Islet of Langerhans (tissue), 1 donor: ENCODE data around the gene PRKAG2.
A peak's percentile ranks its signal among the peaks of the same experiment; 100 is the strongest.
"Not testable (repeated sequence)": the region's sequence is repeated elsewhere in the genome, so short reads cannot be mapped to it uniquely, and the experiment has no call there.

Source experiments
- FAIRE-seq: peaks from one replicate; lab custom pipeline; 2011; peaks lifted over from hg19 to GRCh38; lab: Jason Lieb, UNC

Gene PRKAG2

DNA sequence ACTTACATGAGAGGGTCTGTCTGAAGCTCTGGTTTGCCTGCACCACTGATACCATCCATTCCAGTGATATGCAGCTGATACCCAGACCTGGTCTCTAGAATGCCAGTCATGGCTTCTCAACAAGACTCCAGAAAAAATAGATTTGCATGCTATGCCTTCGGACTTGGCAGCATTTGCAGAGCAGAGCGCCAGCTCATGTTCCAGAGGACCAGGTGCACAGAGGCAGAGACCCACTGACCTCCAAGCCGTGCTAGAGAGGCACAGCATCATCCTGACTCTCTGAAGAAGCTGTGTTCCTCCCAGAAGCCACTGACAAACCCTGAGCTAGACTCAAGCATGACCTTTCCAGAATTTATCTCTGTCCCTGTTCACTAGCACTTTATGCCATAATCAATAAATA is 6.9 kb upstream of the PRKAG2 start:
- no peak for FAIRE-seq

DNA sequence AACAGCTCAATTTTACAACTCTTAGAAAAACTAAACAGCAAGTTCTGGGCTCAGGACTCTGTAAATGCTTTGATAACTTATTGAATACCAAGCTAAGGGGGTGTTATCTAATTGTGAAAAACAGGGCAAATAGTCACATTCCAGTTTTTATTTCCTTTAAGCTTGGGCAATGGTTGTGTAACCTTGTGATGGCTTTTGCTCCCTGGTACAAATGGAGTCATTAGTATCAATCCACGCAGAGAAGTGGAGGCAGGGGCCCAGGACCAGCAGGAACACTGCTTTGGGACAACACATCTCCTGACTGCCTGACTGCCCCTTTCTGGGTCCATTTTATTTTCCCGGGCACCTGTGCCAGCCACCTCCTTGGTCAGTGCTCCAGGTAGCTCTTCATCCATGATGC is 5.8 kb upstream of the PRKAG2 start:
- no peak for FAIRE-seq

DNA sequence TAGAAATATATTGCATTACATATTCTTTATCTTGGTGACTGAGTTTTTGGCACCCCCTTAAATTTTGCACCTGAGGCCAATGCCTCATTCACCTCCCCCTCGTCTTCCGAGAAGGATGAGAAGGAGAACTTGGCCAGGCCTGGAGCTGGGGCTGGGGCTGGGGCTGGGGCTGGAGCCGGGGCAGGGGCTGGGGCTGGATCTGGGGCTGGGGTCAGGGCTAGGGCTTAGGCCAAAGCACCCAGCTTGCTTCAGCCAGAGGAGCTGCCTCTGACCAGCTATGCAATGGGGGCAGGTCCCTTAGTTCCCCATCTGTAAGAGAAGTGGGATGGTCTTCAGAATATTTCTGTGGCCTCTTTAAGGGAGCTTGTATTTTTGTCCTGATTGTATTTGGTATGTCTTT is 3.8 kb upstream of the PRKAG2 start:
- FAIRE-seq = no peak

DNA sequence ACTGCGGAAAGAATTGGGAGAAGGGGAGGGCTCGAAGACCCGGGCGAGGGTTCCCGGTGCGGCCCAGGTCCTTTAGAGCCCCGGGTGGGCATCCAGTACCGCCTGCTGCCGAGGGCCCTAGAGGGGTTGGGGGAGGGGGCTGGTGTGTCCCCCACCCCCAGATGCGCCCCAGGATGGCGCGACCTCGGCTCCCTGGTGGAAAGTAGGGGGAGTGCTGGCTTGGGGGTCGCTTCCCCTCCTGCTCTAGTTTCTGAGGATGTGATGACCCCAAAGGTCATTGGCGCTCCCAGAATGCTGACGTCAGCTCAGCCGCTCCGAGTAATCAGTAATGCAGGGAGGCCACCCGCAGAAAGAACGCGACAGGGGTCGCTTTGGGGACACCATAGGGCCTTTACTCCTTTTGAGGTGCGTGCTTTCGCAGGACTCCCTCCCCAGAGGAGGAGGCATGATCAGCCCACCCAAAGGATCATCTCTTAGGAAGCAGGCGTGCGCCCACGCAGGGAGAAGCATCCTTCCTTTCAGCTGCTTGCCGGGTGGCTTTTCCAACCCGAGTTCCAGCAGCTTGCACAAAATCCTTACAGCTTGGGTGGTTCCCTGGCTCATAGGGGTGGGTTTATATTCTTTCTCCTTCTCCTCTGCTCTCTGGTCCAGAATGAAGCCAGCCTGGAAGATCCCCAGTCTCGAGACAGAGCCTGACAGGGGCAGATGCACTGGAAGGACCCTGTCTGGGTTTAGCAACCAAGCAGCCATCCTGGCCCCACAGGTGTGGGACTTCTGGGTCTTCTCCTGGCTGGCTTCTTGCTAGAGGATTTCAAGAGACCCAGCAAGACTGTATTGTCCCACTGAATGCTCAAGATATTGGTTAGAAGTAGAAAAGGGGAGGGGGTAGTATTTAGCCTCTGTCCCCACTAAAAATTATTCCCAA is 1.3 kb upstream of the PRKAG2 start:
- no peak for FAIRE-seq

DNA sequence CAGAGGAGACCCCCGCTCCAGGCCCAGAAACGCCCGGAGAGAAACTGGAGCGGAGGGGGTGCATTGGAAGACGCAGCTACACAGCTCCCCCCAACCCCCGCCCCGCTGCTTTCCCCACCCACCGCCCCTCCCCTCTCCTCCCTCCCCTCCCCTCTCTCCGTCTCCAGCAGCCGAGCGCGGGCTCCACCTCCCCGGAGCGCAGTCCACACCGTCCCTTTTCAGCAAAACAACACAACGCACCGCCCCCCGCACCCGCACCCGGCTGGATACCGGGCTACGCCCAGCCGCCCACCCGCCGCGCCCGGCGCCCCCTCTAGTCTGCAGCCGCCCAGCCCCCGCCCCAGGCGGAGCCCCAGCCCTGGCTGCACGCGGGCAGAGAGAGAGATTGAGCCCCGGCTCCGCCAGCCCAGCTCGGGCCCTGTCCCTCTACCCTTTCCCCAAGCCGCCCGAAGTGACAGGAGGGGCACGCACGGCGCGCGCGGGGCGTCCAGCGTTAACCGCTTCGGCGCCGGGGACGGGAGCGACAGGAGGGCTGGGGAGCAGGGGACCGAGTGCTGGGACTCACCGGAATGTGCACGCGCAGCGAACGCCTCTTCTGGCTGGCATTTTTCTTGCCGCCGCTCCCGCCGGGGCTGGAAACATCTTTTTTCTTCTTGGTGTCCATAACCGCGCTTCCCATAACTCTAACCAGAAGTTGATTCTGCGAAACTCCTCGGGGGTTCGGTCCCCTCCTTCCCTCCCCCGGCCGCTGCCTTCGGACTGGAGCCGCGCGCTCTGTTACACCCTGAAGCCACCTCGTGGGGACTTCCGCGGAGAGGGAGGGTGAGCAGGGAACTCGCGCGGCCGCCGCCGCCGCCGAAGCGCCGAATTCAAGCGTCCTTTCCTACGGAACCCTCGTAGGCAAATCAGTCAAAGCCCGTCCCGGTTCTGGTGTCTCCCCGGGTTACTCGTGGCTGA is 695 bp downstream of the PRKAG2 start:
- FAIRE-seq = no peak

DNA sequence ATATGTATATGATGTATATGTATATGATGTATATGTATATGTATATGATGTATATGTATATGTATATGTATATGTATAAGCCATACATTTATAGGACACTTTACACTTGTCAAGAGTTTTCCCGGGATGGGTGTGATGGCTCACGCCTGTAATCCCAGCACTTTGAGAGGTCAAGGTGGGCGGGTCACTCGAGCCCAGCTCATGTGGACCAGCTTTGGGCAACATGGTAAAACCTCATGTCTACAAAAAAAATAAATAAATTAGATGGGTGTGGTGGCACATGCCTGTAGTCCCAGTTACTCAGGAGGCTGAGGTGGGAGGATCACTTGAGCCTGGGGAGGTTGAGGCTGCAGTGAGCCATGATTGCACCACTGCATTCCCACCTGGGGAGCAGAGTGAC is 2.4 kb downstream of the PRKAG2 start:
- FAIRE-seq = not testable (repeated sequence)

DNA sequence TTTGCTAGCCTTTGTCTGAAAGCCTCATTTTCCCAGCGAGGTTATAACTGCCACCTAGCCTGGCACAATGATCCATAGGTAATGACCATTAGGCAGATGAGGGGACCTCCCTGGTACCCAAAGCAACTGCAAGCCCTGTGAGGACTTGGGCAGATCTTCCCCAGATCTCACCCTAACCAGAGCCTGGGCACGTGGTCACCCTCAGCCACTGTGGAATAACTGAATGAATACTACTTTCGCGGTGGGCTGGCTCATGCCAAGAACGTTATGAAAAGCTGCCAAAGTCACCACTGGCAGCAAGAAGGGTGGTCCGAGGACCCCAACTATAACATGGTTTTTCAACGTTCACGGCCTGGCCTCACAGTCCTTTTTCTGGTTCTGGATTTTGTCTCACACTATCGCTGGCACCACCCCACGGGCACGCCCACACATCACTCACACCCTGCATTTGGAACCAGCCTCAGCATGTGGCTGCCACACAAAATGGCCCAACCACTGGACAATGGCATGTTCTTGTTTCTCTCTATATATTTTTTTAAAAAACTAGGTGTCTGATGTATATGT is 3.4 kb downstream of the PRKAG2 start:
- FAIRE-seq = no peak

DNA sequence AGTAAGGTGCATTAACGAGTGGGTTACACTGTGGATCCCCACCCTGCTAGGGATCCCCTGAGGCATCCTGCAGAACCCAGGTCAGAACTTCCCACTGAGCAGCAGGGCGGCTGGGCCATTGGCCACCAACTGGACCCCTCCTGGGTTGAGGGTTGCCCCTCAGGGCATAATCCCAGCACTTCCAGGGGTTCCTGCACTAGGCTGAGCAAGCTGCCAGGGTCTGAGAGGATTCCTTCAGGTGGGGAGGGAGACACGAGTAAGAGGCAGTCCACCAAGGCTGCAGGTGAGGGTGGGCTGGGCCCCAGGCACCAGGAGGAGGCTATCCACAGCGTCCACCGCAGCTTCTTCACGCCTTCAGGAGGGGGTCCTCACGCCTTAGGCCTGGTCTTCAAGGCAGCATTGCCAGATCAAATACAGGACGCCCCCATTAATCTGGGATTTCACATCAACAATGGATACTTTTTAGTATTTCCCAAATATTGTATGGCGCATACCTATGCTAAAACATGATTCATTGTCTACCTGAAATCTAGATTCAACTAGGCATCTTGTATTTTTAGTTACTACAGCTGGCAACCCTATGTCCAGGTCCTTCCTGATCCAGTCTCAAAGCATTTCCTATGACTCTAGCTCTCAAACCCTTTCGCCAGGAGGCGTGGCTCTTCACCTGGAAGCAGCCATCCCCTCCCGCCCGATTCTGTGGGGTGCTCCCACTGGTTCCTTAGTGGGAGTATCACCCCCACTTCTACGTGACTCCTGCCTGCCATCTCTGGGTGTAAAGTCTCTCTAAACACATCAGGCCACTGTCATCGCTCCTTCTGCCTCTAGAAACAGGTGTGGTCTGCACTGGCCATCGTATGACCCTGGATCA is 4.1 kb downstream of the PRKAG2 start:
- no peak for FAIRE-seq

DNA sequence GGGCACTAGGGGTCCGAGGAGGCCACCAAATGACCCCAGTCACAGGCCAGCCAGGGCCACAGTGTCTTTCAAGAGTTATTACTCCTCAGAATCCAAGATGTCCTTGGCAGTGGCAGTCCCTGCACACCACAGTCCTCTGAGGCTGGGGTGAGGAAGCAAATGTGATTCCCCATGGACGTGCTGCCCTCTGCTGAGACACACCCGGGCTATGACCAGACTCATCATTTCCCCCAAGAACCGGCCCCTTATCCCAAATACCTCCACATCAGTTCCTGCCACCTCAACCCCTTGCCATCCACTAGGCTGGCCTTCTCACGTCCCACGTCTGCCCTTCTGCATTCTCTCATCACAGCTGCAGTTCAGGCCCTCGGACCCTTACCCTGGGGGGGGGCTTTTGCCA is 5.0 kb downstream of the PRKAG2 start:
- FAIRE-seq = no peak

DNA sequence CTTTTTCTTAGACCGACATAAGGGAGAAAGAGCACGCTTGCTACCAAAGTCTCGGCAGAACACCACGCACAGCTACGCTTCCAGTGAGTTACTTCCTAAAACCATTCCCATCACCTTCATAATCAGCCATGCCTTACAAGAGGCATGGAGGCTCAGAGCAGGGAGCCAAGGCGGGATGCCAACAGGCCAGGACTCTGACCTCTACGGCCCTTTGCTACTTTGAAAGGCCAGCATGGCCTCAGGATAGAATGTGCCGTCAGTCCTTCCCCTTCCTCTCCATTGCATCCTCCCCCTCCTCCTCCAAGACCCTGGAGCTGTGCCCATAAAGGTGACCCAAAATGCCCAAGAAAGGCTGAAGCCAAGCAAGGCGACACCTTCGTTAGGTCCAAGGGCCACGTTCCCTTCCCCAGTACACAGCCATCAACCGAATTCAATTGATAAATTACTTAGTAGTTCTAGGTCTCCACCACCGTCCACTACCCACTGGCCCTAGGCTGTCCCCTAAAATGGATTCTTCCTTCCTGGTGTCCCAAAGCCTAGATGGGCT is 5.7 kb downstream of the PRKAG2 start:
- no peak for FAIRE-seq

DNA sequence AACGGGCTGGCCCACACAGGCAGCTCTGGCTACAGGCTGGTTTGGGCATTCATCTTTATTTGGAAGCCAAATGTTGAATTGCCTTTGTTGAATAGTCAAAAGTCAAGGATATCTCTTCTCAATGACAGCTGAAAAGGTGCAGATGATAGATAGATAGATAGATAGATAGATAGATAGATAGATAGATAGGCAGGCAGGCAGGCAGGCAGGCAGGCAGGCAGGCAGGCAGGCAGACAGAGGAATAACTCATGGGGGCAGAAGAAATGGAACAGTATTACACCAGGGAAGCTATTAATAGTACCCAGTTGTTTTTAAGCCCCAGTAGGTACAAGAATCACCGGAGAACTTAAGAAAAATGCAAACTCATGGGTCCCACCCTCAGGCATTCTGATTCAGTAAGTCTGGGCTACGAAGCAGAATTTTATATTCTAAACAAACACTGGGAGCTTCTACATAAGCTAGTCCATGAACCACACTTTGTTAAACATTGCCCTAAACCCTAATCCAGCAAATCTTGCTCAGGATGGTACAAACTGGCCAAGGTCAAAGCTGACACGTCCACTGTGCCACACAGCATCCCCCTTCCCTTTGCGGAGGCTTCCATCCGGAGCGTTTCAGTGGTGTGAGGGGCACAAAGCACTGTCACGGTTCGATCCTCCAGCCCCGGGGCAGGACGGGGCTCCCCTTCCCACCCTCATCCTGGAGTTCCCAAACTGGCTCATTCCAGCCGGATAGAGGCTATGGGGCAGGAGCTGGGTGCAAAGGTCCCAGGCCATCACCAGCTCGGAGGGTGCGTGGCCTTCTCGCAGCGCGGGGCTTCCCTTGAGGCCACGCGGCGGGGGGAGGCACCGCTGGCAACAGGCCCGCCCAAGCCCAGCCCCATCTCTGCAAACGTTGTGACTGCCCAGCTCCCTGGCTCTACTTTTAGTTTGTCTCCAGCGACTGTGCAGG is 6.7 kb downstream of the PRKAG2 start:
- no peak for FAIRE-seq

DNA sequence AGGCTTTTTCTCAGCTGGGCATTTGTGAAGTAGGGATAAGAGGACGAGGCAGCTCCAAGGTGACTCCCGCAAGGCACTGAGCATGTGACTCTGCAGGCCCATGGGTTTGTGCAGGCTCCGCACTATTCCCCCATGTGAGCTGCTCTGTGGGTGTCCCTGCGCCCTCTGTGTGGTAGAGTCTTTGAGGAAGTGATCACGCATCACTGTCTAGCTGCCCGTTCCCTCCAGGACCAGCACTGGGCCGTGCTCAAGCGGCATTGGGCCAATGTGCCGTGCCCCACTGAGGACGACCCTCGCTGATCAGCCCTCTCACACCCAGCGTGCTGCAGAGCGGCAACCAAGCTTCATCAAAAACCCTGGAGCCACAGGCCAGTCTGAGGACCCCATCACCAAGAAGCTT is 7.5 kb downstream of the PRKAG2 start:
- FAIRE-seq = no peak

DNA sequence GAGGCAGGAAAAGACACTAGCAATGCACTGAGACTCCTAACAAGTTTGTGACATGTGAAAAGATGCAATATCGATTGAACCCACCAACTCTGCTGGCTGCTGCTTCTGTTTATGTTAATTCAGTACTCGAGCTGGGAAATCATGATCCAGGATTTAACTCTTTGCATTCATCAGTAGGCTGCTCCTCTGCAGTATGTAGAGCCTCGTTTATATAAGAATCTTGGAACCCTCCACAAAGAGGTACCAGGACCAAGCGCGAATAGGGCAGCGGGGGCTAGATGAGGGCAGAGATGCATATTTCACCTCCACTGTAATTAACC is 7.8 kb downstream of the PRKAG2 start:
- no peak for FAIRE-seq

DNA sequence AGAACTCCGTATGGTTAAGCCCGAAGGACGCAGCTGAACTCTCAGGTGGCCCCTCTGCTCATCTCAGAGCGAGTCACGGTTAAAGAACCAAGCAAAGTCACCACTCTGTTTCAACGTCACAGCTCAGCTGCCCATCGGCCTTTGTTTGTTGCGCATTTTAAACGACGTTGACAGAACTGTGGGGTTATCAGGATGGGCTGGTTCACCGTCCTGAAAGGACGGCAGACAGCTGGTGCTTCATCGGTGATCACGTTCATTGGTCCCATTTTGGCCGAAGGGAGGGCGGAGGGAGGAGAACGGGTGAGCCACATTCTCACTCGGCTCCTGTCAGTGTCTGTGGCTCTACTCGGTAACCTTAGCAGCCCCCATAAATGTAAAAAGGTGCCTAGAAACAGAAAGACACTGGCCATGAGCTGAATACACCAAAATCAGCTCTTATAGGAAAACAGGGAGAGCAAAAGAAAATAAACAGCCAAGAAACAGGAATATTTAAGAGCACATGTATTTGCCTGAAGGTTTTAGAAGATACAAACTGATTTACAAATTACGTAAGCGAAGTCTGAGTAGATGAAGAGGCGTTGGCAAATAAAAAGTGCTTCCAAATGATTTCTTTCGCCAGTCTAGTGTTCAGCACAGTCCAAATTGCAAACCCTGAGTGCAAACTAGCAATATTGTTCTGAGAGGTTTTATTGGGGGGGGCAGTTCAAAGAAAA is 8.4 kb downstream of the PRKAG2 start:
- peak; percentile 45 for FAIRE-seq

DNA sequence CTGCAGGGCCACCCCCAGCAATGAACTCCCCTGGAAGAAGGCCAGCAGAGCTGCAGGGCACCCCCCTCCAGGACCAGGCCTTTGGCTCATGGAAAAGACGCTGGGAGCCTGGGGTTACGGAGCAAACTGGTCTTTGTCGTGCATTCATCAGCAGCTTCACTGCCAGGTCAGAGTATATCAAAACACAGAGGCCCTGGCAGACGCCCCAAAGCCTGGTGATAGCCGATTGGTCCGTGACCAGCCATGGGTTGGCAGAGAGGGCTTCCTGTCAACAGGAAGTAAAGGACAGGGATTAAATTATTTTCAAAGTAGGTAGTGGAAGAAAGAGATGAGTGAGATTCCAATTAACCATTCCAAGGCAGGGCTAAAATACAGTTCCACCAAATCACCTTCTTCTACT is 9.0 kb downstream of the PRKAG2 start:
- peak; percentile 51 for FAIRE-seq

DNA sequence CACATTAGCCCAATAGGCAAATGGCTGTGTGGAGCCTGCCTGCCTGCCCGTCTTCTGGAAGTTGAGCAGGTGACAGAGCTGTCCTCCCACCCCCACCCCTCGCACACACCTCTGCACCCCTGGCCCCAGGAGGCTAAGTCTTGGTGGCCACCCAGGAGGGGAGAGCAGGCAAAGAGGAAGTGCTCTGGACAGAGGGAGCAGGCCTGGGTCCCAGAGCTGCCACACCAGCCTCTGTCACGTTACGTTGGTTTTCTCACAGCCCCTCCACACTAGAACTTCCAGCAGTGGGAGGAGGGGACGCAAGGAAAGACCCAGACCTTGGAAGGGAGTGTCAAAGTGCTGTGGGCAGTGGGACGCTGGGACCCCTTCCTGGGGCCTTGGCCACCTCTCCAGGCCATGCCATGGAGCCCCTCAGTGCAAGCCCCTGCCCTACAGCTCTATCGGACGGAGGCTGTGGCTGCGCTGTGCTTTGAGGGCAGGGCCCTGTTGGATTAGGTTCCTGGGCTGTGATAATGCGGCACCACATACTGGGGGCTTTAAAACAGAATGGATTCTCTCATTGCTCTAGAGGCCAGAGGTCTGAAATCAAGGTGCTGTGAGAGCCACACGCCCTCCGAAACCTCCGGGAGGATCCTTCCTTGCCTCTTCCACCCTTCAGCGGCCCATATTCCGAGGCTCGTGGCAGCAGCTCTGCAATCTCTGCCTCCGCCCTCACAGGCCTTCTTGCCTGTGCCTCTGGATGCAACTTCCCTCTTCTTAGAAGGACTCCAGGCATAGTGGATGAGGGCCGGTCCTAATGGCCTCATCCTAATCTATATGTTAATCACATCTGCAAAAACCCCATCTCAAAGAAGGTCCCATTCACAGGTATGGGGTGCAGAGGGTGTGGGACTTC is 9.9 kb downstream of the PRKAG2 start:
- FAIRE-seq = no peak

DNA sequence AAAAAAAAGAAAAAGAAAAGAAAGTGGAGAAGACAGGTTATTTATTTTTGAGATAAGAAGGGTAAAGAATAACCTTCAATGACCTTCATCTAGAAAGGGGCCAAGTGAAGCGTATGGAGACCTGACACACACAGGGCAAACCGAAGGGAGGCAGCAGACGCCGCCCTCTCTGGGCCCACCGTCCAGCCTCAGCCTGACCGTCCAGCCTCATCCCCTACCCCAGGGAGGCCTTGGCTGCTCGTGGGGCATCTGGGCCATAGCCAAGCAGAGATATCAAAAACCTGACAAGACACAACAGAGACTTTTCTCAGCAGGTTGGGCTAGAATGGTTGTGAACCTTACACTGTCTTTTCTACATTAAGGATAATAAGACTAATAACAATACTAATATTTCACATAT is 10.9 kb downstream of the PRKAG2 start:
- FAIRE-seq = no peak

DNA sequence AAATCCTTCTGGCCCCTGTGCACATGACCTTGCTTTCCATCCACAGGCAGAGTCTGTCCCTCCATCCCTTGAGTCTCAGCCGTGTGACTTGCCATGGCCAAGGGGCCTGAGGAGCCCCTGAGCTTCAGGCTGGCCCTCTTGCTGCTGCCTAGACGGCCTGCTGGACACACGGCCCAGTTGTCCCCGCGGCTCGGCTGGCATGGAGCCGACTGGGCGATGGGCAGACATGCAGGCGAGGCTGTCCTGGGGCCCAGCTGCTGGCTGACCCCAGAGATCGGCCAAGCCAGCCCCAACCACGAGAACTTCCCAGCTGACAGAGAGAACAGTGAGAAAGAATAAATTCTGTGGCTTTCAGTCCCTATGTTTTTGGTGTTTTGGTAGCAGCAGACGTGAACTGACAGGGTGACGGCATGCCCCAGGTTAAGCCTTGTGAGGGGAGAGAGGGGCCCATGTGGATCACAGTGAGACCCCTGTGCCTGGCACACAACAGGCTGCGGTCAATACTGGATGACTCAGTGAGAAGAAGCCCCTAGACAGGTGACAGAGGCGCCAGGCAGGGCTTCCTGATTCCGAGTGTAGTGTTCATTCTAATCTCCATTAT is 11.7 kb downstream of the PRKAG2 start:
- no peak for FAIRE-seq
